Esophagus muscularis mucosa (tissue), 3 donors: ENCODE data around the gene RUNX2.

Experiments used
- POLR2A ChIP-seq: fragments of 450-650 bp; IDR thresholded peaks from one replicate; pipeline ENCODE4 v1.6.1; 2017; ENCODE audit warnings: antibody characterized with exemption, moderate library complexity, mild to moderate bottlenecking, low read depth
- TF ChIP-seq, protein P1 (sequence below), 3 experiments: fragments of 200-600 bp in 2 of 3; fragments of 450-650 bp in 1 of 3; sonication (generic) in 2 of 3; IDR thresholded peaks; one replicate each; pipeline ENCODE4 v1.5.1; 2017 to 2019; ENCODE audit warnings: antibody characterized with exemption in 3 of 3, mild to moderate bottlenecking in 2 of 3, moderate library complexity in 1 of 3

DNA sequence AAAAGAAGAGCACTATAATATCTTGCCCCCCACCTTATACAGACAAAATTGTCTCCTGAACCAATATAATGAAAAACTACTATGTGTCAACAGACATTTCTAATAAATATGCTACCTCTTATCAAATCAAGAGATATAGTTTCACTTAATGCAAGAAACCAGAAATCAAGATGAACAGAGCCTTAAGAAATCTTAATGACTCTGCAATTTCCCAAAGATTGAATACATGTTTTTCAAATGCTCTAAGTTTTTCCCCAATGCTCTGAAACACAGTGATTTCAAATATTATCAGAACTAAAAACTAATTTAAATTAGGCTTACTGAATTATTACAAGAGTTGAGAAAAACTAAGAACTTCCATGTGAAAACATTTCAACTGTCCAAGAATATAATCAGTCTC is 36.3 kb downstream of the RUNX2 start:
- TF ChIP-seq POLR2A = no peak
- TF ChIP-seq, protein P1, sequence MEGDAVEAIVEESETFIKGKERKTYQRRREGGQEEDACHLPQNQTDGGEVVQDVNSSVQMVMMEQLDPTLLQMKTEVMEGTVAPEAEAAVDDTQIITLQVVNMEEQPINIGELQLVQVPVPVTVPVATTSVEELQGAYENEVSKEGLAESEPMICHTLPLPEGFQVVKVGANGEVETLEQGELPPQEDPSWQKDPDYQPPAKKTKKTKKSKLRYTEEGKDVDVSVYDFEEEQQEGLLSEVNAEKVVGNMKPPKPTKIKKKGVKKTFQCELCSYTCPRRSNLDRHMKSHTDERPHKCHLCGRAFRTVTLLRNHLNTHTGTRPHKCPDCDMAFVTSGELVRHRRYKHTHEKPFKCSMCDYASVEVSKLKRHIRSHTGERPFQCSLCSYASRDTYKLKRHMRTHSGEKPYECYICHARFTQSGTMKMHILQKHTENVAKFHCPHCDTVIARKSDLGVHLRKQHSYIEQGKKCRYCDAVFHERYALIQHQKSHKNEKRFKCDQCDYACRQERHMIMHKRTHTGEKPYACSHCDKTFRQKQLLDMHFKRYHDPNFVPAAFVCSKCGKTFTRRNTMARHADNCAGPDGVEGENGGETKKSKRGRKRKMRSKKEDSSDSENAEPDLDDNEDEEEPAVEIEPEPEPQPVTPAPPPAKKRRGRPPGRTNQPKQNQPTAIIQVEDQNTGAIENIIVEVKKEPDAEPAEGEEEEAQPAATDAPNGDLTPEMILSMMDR (IDR thresholded peaks at IDR 0.05) = no peak
